Thyroid gland (tissue), 4 donors: ENCODE measurements around the gene AMDHD2. TPM values are rescaled to one million over a fixed set of nuclear protein-coding genes. Genes with fewer than 3 reads are reported as not detected.

Source experiments
- DNase-seq, 2 donors: peaks; one replicate each; pipeline ENCODE4 v3.0.0-alpha.2; 2019
- H3K27ac ChIP-seq, 3 donors: fragments of 200-600 bp; sonication (generic); 1 replicate in 2 of 3; 2 replicates in 1 of 3; pipeline ENCODE4 v1.5.1; 2016 to 2019; ENCODE audit warnings: mild to moderate bottlenecking in 1 of 3, moderate library complexity in 1 of 3
- H3K27me3 ChIP-seq: fragments of 200-600 bp; sonication (generic); one replicate; pipeline ENCODE4 v1.5.1; 2019
- H3K36me3 ChIP-seq, 2 donors: fragments of 200-600 bp; sonication (generic); one replicate each; pipeline ENCODE4 v1.5.1; 2016 to 2019
- H3K4me1 ChIP-seq, 2 donors: fragments of 200-600 bp; sonication (generic); one replicate each; pipeline ENCODE4 v1.5.1; 2017 to 2019
- H3K4me3 ChIP-seq, 3 donors: fragments of 200-600 bp; sonication (generic); replicated peaks in 1 of 3; 1 replicate in 2 of 3; 2 replicates in 1 of 3; pipeline ENCODE4 v1.5.1; 2016; ENCODE audit warnings: mild to moderate bottlenecking in 1 of 3
- H3K9me3 ChIP-seq: fragments of 200-600 bp; sonication (generic); one replicate; pipeline ENCODE4 v1.5.1; 2017
- POLR2A ChIP-seq, 2 donors: fragments of 450-650 bp; IDR thresholded peaks; one replicate each; pipeline ENCODE4 v1.6.1; 2017; ENCODE audit warnings: antibody characterized with exemption in 2 of 2, mild to moderate bottlenecking in 2 of 2, moderate library complexity in 1 of 2
- WGBS, 2 donors: methylation state at CpG; one replicate each; pipeline ENCODE4 v1.1.5; 2017; 5-methylcytosine and 5-hydroxymethylcytosine counted together
- intact Hi-C: fragments of 100-400 bp; cut with DNase I; formaldehyde crosslinking; loops from one replicate; pipeline ENCODE4 v1.15.1; 2023
- total RNA-seq, 4 donors: library from RNA; depleted of rRNA; stranded (reverse); fragments of >200 nt; gene quantifications; one replicate each; pipeline ENCODE4 v1.2.3, GENCODE V29; 2016
- TF ChIP-seq, protein P1 (sequence below), 6 experiments: fragments of 200-600 bp in 3 of 6; fragments of 450-650 bp in 3 of 6; sonication (generic) in 3 of 6; IDR thresholded peaks; one replicate each; pipeline ENCODE4 v1.5.1; 2016 to 2019; ENCODE audit warnings: antibody characterized with exemption in 6 of 6, mild to moderate bottlenecking in 2 of 6, inconsistent platforms in 1 of 6, moderate library complexity in 1 of 6

The AMDHD2 gene
- total RNA-seq, 4 donors from 2014 or later = 32.6 to 43.5 (median 37.9) TPM

DNA sequence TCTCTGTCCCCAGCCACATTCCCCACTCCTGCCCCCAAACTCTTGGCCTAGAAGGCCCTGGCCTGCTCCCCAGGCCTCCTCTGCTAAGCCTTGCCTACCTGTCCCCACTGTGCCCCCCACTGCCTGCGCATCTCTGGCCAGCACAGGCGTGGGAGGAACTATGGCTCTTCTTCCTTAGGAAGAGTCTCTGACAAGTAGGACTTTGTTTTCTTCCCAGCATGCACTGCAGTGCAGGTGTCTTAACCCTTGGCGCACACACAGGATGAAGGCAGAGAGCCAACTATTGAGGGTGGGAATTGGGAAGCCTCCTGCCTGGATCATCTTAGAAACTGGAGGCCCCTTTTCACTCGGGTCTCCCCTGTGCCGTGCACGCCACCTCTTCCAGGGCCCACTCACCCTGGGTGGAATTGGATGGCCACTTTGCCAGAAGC lies 3.6 kb downstream of the AMDHD2 start:
- Histone ChIP-seq H3K27me3 (no peaks in the 10 kb centered on the region), H3K9me3 (no peaks in the 10 kb centered on the region), H3K36me3 (peaks cover 0 to 22% of the 10 kb centered on the region in 2 donors), H3K4me3 (no peak overlapping the region), H3K4me1 (peaks cover 14 to 20% of the 10 kb centered on the region in 2 donors), H3K27ac (no peak overlapping the region)
- intact Hi-C loops = no loop called here
- no peak for DNase-seq
- 86 to 90% methylated on average over 6 of the region's 6 CpGs for WGBS, 2 donors
- TF ChIP-seq, protein P1, sequence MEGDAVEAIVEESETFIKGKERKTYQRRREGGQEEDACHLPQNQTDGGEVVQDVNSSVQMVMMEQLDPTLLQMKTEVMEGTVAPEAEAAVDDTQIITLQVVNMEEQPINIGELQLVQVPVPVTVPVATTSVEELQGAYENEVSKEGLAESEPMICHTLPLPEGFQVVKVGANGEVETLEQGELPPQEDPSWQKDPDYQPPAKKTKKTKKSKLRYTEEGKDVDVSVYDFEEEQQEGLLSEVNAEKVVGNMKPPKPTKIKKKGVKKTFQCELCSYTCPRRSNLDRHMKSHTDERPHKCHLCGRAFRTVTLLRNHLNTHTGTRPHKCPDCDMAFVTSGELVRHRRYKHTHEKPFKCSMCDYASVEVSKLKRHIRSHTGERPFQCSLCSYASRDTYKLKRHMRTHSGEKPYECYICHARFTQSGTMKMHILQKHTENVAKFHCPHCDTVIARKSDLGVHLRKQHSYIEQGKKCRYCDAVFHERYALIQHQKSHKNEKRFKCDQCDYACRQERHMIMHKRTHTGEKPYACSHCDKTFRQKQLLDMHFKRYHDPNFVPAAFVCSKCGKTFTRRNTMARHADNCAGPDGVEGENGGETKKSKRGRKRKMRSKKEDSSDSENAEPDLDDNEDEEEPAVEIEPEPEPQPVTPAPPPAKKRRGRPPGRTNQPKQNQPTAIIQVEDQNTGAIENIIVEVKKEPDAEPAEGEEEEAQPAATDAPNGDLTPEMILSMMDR (IDR thresholded peaks at IDR 0.05) = no peak
- TF ChIP-seq POLR2A (IDR thresholded peaks at IDR 0.05) = no peak

DNA sequence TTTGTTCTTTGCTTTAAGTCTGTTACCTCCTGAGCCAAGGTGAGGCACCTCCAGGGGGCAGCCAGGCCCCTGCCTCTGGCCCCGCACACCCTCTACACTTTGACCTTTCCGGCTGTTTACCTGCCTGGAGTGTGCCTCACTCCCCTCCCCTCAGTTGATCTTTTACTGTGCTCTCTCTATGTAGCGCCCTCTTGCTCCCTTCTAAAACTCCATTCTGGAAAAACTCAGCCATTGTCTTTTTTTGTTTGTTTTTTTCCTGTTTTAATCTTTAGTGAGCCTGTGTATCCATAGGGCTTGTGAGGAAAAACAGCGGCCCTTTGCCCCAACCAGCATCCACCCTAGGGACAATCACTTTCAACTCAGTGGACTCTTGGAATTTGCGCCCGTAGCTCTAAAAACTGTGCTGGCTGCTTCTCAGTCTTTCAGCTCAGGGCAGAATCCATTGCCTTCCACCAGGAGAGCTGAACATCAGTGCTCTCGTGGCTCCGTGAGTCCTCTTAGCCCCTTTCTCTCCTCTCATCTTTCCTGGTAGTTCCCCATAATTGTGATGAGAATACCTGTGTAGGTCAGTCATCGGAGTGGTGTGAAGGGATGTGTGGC lies 4.3 kb downstream of the AMDHD2 start:
- H3K4me3 ChIP-seq = no peak overlapping the region
- DNase-seq = no peak

DNA sequence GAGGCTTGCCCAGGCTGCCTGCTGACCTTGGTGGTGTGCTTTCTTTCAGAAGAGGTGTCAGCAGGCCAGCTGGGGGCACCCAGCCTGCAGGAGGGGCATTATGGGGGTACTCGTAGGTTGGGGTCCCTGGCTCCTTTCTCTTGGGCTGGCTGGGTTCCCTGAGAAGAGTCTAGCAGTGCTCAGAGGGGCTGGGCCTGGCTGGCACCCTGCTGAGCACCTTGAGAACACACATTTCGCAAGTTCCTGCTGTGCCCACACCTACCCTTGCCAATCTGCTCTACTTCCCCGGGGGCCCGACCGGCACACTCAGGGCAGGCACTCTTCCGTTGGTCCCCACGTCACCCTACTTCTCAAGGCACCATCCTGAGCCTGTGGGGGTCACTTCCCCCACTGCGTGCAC lies 6.0 kb downstream of the AMDHD2 start:
- no peak for TF ChIP-seq POLR2A (IDR thresholded peaks at IDR 0.05)
- TF ChIP-seq, protein P1 (IDR thresholded peaks at IDR 0.05) = no peak
- Histone ChIP-seq H3K27me3 (no peaks in the 10 kb centered on the region), H3K4me1 (peaks cover 4 to 8% of the 10 kb centered on the region in 2 donors), H3K36me3 (peaks cover 0 to 22% of the 10 kb centered on the region in 2 donors), H3K9me3 (no peaks in the 10 kb centered on the region), H3K27ac (no peak overlapping the region), H3K4me3 (no peak overlapping the region)
- DNase-seq = no peak
- intact Hi-C loops = no loop called here
- 88 to 91% methylated on average over 7 to 8 of the region's 8 CpGs for WGBS, 2 donors

More for the DNA sequence above, 4.3 kb downstream of the AMDHD2 start:
- no peak for TF ChIP-seq POLR2A (IDR thresholded peaks at IDR 0.05)
- TF ChIP-seq, protein P1 (IDR thresholded peaks at IDR 0.05) = no peak
- intact Hi-C loops = no loop called here
- Histone ChIP-seq H3K9me3 (no peaks in the 10 kb centered on the region), H3K4me1 (peaks cover 13 to 14% of the 10 kb centered on the region in 2 donors), H3K36me3 (peaks cover 0 to 22% of the 10 kb centered on the region in 2 donors), H3K27ac (no peak overlapping the region), H3K27me3 (no peaks in the 10 kb centered on the region)
- 94% methylated on average over 9 of the region's 9 CpGs for WGBS, 2 donors

DNA sequence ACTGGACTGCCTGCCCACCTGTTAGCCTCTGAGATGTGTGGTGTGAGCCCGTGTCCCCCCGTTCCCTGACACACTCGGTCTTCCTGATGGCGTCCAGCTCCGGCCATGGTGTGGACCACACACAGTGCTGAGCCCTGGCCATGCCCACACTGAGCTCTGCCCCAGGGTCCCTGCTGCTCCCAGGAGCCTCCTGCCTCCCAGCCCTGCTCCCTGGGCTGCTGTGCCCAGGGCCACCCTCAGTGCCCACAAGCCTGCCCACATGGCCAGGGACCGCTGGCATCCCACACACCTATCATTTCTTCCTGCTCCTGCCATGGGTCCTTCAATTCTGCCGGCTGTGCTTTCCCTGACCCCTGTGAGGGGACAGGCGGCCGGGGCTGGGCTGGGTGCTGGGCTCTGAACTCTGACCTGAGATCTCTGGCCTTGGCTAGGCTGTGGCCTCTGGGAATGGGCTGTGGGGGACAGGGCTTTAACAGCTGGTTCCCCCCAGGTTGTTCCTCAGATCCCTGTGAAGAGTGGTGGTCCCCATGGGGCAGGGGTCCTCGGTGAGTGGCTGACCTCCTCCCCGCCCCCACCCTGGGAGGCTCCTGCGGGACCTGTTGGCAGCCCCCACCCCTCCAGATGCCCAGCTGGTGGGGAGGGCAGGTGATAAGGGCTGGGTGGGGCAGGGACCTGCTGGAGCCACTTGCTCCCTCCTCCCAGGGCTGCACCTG lies 7.1 kb downstream of the AMDHD2 start:
- Histone ChIP-seq H3K4me3 (no peak overlapping the region), H3K27me3 (no peaks in the 10 kb centered on the region), H3K27ac (no peak overlapping the region), H3K9me3 (no peaks in the 10 kb centered on the region), H3K36me3 (peaks cover 0 to 22% of the 10 kb centered on the region in 2 donors), H3K4me1 (peaks cover 7 to 8% of the 10 kb centered on the region in 2 donors)
- TF ChIP-seq, protein P1 (IDR thresholded peaks at IDR 0.05) = no peak
- TF ChIP-seq POLR2A (IDR thresholded peaks at IDR 0.05) = no peak
- intact Hi-C loops = no loop called here
- no peak for DNase-seq
- WGBS, 2 donors = 83 to 95% methylated on average over 1 to 9 of the region's 12 CpGs

DNA sequence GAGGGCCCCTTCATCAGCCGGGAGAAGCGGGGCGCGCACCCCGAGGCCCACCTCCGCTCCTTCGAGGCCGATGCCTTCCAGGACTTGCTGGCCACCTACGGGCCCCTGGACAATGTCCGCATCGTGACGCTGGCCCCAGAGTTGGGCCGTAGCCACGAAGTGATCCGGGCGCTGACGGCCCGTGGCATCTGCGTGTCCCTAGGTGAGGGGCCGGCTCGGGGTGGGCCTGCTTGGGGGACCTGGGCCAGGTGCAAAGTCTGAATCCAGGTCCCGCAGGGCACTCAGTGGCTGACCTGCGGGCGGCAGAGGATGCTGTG lies 7.6 kb downstream of the AMDHD2 start:
- DNase-seq = no peak
- TF ChIP-seq, protein P1 (IDR thresholded peaks at IDR 0.05) = no peak
- no peak for TF ChIP-seq POLR2A (IDR thresholded peaks at IDR 0.05)
- Histone ChIP-seq H3K4me1 (peaks cover 7 to 8% of the 10 kb centered on the region in 2 donors), H3K36me3 (peaks cover 0 to 22% of the 10 kb centered on the region in 2 donors), H3K4me3 (no peak overlapping the region), H3K9me3 (no peaks in the 10 kb centered on the region), H3K27ac (no peak overlapping the region), H3K27me3 (no peaks in the 10 kb centered on the region)
- WGBS, 2 donors = 96 to 99% methylated on average over 4 to 24 of the region's 24 CpGs
- intact Hi-C loops = no loop called here
